Measurements from ENCODE around the gene GLIS1. TPM values are rescaled to one million over a fixed set of nuclear protein-coding genes. Genes with fewer than 3 reads are reported as not detected.

The GLIS1 gene
- total and polyA plus RNA-seq, 12 donors: 0.06 to 0.10 (median 0.09) TPM; not detected in 7

DNA sequence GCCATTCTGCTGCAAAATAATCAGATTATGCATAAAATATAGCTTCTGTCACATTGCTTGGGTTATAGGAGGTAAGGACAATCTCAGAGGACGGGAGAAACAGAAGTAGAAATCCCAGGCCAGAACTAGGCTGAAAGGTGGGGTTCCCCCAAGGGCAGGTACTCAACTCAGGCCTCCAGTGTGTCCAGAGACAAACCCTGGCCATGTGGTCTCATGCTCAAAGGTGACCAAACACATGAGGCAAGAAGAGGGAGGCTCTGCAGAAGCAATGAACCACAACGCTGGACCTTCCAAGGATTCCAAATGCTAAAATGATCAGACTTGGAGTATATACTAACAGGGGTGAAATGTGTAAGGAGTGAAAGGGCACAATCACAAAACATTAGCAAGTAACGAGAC is 176.0 kb downstream of the GLIS1 start:
- TF ChIP-seq, protein P1, sequence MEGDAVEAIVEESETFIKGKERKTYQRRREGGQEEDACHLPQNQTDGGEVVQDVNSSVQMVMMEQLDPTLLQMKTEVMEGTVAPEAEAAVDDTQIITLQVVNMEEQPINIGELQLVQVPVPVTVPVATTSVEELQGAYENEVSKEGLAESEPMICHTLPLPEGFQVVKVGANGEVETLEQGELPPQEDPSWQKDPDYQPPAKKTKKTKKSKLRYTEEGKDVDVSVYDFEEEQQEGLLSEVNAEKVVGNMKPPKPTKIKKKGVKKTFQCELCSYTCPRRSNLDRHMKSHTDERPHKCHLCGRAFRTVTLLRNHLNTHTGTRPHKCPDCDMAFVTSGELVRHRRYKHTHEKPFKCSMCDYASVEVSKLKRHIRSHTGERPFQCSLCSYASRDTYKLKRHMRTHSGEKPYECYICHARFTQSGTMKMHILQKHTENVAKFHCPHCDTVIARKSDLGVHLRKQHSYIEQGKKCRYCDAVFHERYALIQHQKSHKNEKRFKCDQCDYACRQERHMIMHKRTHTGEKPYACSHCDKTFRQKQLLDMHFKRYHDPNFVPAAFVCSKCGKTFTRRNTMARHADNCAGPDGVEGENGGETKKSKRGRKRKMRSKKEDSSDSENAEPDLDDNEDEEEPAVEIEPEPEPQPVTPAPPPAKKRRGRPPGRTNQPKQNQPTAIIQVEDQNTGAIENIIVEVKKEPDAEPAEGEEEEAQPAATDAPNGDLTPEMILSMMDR (IDR thresholded peaks at IDR 0.05): no peak
- H3K27ac ChIP-seq: no peak overlapping the region
- WGBS, 2 donors: 81 to 83% methylated on average over 3 of the region's 3 CpGs
- intact Hi-C loops (cut with DNase I): no loop called here
- no peak overlapping the region for H3K4me3 ChIP-seq
- no peaks in the 10 kb centered on the region for H3K36me3 ChIP-seq
- peaks cover 0 to 11% (median 0%) of the 10 kb centered on the region in 11 donors for H3K9me3 ChIP-seq
- ATAC-seq (no peak), DNase-seq (no peak)
- peaks cover 0 to 34% (median 15%) of the 10 kb centered on the region in 7 donors for H3K27me3 ChIP-seq
- H3K4me1 ChIP-seq: no peaks in the 10 kb centered on the region

DNA sequence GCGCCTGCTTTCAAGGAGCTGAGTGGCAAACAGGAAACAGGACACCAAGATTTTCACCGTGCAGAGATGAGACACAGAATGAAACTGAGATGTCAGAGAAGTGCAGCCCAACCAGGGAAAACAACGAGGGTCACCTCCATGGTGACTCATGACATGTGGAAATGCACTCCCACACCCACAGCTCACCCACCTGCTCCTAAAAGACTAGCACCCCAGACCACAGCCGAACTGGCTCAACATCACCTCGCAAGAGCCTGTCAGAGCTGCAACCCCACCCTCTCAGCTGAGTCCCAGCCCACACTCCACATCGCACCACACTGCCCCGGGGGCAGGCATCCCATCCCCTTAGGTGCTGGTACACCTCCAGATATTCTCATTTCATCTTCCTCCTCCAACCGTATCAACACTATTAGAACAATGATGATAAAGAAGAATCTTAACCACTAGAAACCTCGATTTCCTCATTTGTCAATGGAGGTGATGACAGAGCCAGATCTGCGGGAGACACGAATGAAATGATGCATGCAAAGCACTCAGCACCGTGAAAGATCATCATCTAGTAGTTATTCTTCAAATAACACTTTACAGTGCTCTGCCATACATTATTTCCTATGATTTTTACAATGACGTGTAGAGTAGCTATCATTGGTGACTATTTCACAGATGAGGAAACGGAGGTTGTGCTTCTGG is 176.5 kb downstream of the GLIS1 start:
- WGBS, 2 donors: 67 to 70% methylated on average over 14 of the region's 14 CpGs
- peaks cover 0 to 34% (median 15%) of the 10 kb centered on the region in 7 donors for H3K27me3 ChIP-seq
- H3K36me3 ChIP-seq: no peaks in the 10 kb centered on the region
- ATAC-seq (no peak), DNase-seq (no peak)
- TF ChIP-seq, protein P1 (IDR thresholded peaks at IDR 0.05): no peak
- peaks cover 0 to 8% (median 0%) of the 10 kb centered on the region in 11 donors for H3K9me3 ChIP-seq
- no peaks in the 10 kb centered on the region for H3K4me1 ChIP-seq
- intact Hi-C loops (cut with DNase I): no loop called here
- no peak overlapping the region for H3K4me3 ChIP-seq
- no peak overlapping the region for H3K27ac ChIP-seq

DNA sequence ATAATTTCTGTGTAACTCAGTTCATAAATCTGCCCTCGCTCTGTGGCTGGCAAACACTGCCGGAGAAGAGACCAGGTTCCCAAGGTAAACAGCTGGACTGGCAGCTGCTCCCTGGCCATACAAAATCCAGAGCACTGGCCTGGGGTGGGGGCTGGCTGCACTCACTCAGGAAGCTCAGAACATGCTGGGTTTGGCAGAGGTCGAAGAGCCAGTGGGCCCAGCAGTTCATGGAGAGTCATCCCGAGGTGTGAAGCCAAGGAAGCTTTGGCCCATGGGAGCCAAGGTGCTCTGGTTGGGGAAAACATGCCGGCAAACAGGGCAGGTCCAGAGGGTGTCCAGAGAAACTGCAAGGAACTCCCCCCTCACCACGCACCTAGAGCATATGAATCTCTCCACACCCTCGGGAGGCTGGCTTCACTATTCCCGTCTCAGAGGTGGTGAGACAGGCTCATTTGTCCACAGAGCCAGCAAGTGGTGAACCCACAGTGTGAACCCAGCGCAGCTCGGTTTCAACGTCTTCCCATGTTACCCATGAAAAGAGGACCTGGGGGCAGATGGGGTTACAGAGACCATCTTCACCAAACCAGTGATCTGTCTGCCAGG is 177.4 kb downstream of the GLIS1 start:
- 78 to 82% methylated on average over 11 of the region's 11 CpGs for WGBS, 2 donors
- H3K4me3 ChIP-seq: no peak overlapping the region
- intact Hi-C loops (cut with DNase I): no loop called here
- TF ChIP-seq, protein P1 (IDR thresholded peaks at IDR 0.05): no peak
- DNase-seq (no peak), ATAC-seq (no peak)
- no peaks in the 10 kb centered on the region for H3K4me1 ChIP-seq
- H3K36me3 ChIP-seq: no peaks in the 10 kb centered on the region
- no peak overlapping the region for H3K27ac ChIP-seq
- peaks cover 0 to 34% (median 15%) of the 10 kb centered on the region in 7 donors for H3K27me3 ChIP-seq
- H3K9me3 ChIP-seq: peaks cover 0 to under 1% (median 0%) of the 10 kb centered on the region in 11 donors

DNA sequence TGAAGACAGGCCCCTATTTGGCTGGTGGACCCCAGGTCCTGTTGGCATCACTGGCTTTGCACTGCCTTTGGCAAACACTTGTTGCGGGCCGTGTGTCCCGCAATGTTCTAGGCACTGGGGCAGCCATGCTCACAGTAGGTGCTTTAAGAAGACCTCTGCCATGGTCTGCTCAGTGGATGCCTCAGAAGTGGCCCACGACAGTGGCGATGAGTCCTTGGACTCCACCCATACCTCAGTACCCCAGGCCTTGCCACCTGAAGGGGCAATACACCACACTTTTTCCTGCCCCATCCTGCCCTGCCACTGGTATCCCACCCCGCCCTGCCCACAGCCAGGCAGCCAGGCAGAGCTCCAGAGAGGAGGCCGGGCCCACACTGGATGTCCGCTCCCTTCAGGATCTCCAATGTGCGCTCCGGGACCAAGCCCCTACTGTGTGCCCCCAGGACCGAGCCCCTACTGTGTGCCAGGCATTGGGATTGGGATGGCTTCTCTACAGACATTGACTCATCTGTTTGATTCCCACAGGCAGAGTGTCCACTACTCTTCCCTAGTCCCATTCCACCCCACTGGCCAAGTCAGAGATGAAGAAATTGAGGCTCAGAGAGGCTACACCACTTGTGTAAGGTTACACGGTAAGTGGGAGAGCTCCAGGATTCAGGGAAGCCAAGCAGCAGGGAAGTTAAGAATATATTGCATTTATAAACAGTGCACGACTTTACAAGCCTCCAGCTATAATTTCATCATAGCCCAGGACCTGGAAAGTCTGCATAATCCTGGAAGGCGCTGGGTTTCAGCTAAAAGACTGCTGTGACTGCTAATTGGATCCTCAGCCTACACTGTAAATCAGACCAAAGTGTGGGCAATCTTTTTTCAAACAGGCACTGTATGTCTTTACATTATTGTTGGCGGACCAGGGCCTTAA is 178.1 kb downstream of the GLIS1 start:
- TF ChIP-seq, protein P1 (IDR thresholded peaks at IDR 0.05): no peak
- Histone ChIP-seq H3K36me3 (no peaks in the 10 kb centered on the region), H3K27ac (no peak overlapping the region), H3K27me3 (peaks cover 0 to 34% (median 15%) of the 10 kb centered on the region in 7 donors), H3K4me1 (no peaks in the 10 kb centered on the region), H3K4me3 (no peak overlapping the region), H3K9me3 (no peaks in the 10 kb centered on the region)
- intact Hi-C loops (cut with DNase I): no loop called here
- DNase-seq: no peak
- 89 to 91% methylated on average over 15 of the region's 15 CpGs for WGBS, 2 donors
- ATAC-seq: no peak
